Loucy (cell line): ENCODE data around the gene BTBD1.

Experiments
- H2AFZ ChIP-seq: fragments of 200-600 bp; sonication (generic); 2 replicates; pipeline ENCODE4 v1.6.0; 2016; ENCODE audit warnings: antibody characterized with exemption, mild to moderate bottlenecking, low read length, moderate library complexity
- H3F3A ChIP-seq: fragments of 200-600 bp; 2 replicates; pipeline ENCODE4 v1.6.0; 2016; ENCODE audit warnings: antibody characterized with exemption, low read depth, mild to moderate bottlenecking
- H3K27me3 ChIP-seq: fragments of 200-600 bp; sonication (generic); 2 replicates; pipeline ENCODE4 v1.6.1; 2014; ENCODE audit warnings: low read length, mild to moderate bottlenecking; ENCODE audit not compliant: insufficient read depth, poor library complexity, severe bottlenecking
- H3K36me3 ChIP-seq: fragments of 200-600 bp; sonication (generic); 2 replicates; pipeline ENCODE4 v1.6.1; 2016; ENCODE audit warnings: low read length; ENCODE audit not compliant: insufficient read depth
- H3K4me1 ChIP-seq: fragments of 200-600 bp; sonication (generic); 2 replicates; pipeline ENCODE4 v1.5.1; 2014; ENCODE audit warnings: low read length, mild to moderate bottlenecking; ENCODE audit not compliant: insufficient read depth, poor library complexity, severe bottlenecking
- H3K4me2 ChIP-seq: fragments of 200-600 bp; sonication (generic); 2 replicates; pipeline ENCODE4 v1.6.0; 2014; ENCODE audit warnings: antibody characterized with exemption, low read length, low read depth, mild to moderate bottlenecking; ENCODE audit not compliant: poor library complexity, severe bottlenecking
- H3K4me3 ChIP-seq: fragments of 200-600 bp; sonication (generic); 2 replicates; pipeline ENCODE4 v1.5.1; 2014; ENCODE audit warnings: low read length, mild to moderate bottlenecking, mixed read lengths; ENCODE audit not compliant: poor library complexity, severe bottlenecking
- H3K79me2 ChIP-seq: fragments of 200-600 bp; sonication (generic); 2 replicates; pipeline ENCODE4 v1.6.1; 2014; ENCODE audit warnings: low read length; ENCODE audit not compliant: insufficient read depth
- H3K9ac ChIP-seq: fragments of 200-600 bp; sonication (generic); 2 replicates; pipeline ENCODE4 v1.6.0; 2014; ENCODE audit warnings: mild to moderate bottlenecking, low read depth, low read length, moderate library complexity; ENCODE audit not compliant: poor library complexity, severe bottlenecking
- H3K9me2 ChIP-seq: fragments of 200-600 bp; sonication (generic); replicated peaks from 2 replicates; pipeline ENCODE4 v1.6.1; 2016; ENCODE audit warnings: low read depth, low read length, mixed read lengths
- H3K9me3 ChIP-seq: fragments of 200-600 bp; sonication (generic); 2 replicates; pipeline ENCODE4 v1.6.1; 2014; ENCODE audit warnings: mild to moderate bottlenecking, antibody characterized with exemption, low read length, low read depth; ENCODE audit not compliant: insufficient read depth
- H4K20me1 ChIP-seq: fragments of 200-600 bp; sonication (generic); 2 replicates; pipeline ENCODE4 v1.6.0; 2014; ENCODE audit warnings: antibody characterized with exemption, low read length, mild to moderate bottlenecking; ENCODE audit not compliant: insufficient read depth, poor library complexity, severe bottlenecking
- CTCF ChIP-seq: fragments of 200-600 bp; sonication (generic); conservative IDR thresholded peaks from 2 replicates; pipeline ENCODE4 v1.5.1; 2014; ENCODE audit warnings: mild to moderate bottlenecking, antibody characterized with exemption, low read length
- EZH2phosphoT487 ChIP-seq: fragments of 200-600 bp; IDR thresholded peaks from 2 replicates; pipeline ENCODE4 v1.6.1; 2018; ENCODE audit warnings: antibody characterized with exemption, mild to moderate bottlenecking, moderate library complexity, borderline replicate concordance

BTBD1 gene

GRCh38 chr15:83053151-83053550 is 13.9 kb downstream of the BTBD1 start:
- Histone ChIP-seq H2AFZ (no peak overlapping the region), H3K4me3 (no peak overlapping the region), H3K27me3 (no peaks in the 10 kb centered on the region), H3K9ac (no peak overlapping the region), H3K36me3 (peaks cover 57% of the 10 kb centered on the region; the same call in 1 of the 2 replicates), H3K9me2 (no peaks in the 10 kb centered on the region), H3F3A (no peaks in the 10 kb centered on the region), H3K9me3 (no peaks in the 10 kb centered on the region), H4K20me1 (peaks cover 33% of the 10 kb centered on the region), H3K79me2 (peaks cover 38% of the 10 kb centered on the region), H3K4me2 (no peak overlapping the region), H3K4me1 (peaks cover 4% of the 10 kb centered on the region)
- TF ChIP-seq EZH2phosphoT487 (no peak), CTCF (no peak)

- H3K9ac ChIP-seq: no peak overlapping the region
- H3K4me2 ChIP-seq: no peak overlapping the region
- H2AFZ ChIP-seq: no peak overlapping the region
- H3K79me2 ChIP-seq: peaks cover 34% of the 10 kb centered on the region
- no peaks in the 10 kb centered on the region for H3K9me2 ChIP-seq
- no peak for TF ChIP-seq EZH2phosphoT487
- TF ChIP-seq CTCF: no peak
- H3F3A ChIP-seq: no peaks in the 10 kb centered on the region
- H3K36me3 ChIP-seq: peaks cover 77% of the 10 kb centered on the region; the same call in 1 of the 2 replicates
- no peak overlapping the region for H3K4me3 ChIP-seq
- H3K27me3 ChIP-seq: no peaks in the 10 kb centered on the region
- H3K9me3 ChIP-seq: no peaks in the 10 kb centered on the region
- no peaks in the 10 kb centered on the region for H3K4me1 ChIP-seq
- peaks cover 28% of the 10 kb centered on the region for H4K20me1 ChIP-seq
These were observed 20.4 kb downstream of the BTBD1 start for GRCh38 chr15:83046558-83047127.

GRCh38 chr15:83044156-83044555 is 22.9 kb downstream of the BTBD1 start:
- Histone ChIP-seq H3K4me3 (no peak overlapping the region), H3K27me3 (no peaks in the 10 kb centered on the region), H3K4me2 (no peak overlapping the region), H3K79me2 (peaks cover 34% of the 10 kb centered on the region; the same call in 1 of the 2 replicates), H3K4me1 (no peaks in the 10 kb centered on the region), H4K20me1 (peaks cover 15% of the 10 kb centered on the region), H2AFZ (no peak overlapping the region), H3K9me3 (no peaks in the 10 kb centered on the region), H3K9ac (no peak overlapping the region), H3K36me3 (peaks cover 84% of the 10 kb centered on the region), H3K9me2 (no peaks in the 10 kb centered on the region), H3F3A (no peaks in the 10 kb centered on the region)
- no peak for TF ChIP-seq CTCF
- TF ChIP-seq EZH2phosphoT487: no peak
